HEK293 (cell line): ENCODE results near the gene PRG3.

Experiments used
- SCRT1 ChIP-seq: fragments of 450-650 bp; formaldehyde crosslinking; IDR thresholded peaks from 2 replicates; pipeline ENCODE4 v1.5.1; 2016; ENCODE audit warnings: missing biosample characterization, missing genetic modification characterization, borderline replicate concordance
- SCRT2 ChIP-seq: fragments of 450-650 bp; formaldehyde crosslinking; IDR thresholded peaks from 2 replicates; pipeline ENCODE4 v1.5.1; 2016; ENCODE audit warnings: missing biosample characterization, missing genetic modification characterization
- ZNF155 ChIP-seq: fragments of 450-650 bp; formaldehyde crosslinking; IDR thresholded peaks from 2 replicates; pipeline ENCODE4 v1.5.1; 2016; ENCODE audit warnings: missing biosample characterization, missing genetic modification characterization
- ZNF214 ChIP-seq: fragments of 450-650 bp; formaldehyde crosslinking; IDR thresholded peaks from 2 replicates; pipeline ENCODE4 v1.5.1; 2017; ENCODE audit warnings: missing biosample characterization, mild to moderate bottlenecking, missing genetic modification characterization, borderline replicate concordance
- TF ChIP-seq, protein P1 (sequence below): fragments of 450-650 bp; formaldehyde crosslinking; IDR thresholded peaks from 2 replicates; pipeline ENCODE4 v1.5.1; 2016; ENCODE audit warnings: missing biosample characterization, missing genetic modification characterization

DNA sequence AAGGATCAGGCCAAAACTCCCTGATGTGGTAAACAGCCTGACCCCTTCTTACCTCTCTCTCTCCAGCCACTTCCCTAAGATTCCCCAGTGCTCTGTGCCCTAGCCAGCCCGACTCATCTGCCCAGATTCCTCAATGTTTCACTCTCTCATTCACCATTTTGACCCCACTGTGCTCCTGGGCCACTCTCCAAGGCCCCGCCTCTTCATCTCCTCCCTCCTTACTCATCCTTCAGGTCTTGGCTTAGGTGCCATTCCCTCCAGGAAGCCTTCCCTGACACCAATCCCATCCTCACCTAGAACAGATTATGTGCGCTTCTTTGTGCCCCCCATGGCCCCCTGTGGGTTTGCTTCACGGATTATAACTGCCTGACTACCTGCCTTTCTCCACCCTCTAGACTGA is 32.7 kb upstream of the PRG3 start:
- TF ChIP-seq SCRT2 (tag by site-specific recombination) (no peak), ZNF214 (tag by site-specific recombination) (no peak), SCRT1 (tag by site-specific recombination) (no peak), ZNF155 (tag by site-specific recombination) (no peak)
- TF ChIP-seq, protein P1, sequence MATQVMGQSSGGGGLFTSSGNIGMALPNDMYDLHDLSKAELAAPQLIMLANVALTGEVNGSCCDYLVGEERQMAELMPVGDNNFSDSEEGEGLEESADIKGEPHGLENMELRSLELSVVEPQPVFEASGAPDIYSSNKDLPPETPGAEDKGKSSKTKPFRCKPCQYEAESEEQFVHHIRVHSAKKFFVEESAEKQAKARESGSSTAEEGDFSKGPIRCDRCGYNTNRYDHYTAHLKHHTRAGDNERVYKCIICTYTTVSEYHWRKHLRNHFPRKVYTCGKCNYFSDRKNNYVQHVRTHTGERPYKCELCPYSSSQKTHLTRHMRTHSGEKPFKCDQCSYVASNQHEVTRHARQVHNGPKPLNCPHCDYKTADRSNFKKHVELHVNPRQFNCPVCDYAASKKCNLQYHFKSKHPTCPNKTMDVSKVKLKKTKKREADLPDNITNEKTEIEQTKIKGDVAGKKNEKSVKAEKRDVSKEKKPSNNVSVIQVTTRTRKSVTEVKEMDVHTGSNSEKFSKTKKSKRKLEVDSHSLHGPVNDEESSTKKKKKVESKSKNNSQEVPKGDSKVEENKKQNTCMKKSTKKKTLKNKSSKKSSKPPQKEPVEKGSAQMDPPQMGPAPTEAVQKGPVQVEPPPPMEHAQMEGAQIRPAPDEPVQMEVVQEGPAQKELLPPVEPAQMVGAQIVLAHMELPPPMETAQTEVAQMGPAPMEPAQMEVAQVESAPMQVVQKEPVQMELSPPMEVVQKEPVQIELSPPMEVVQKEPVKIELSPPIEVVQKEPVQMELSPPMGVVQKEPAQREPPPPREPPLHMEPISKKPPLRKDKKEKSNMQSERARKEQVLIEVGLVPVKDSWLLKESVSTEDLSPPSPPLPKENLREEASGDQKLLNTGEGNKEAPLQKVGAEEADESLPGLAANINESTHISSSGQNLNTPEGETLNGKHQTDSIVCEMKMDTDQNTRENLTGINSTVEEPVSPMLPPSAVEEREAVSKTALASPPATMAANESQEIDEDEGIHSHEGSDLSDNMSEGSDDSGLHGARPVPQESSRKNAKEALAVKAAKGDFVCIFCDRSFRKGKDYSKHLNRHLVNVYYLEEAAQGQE (tag by site-specific recombination): no peak
